NCI-H510A (cell line): ENCODE results near the gene ECSCR.
"Not testable (repeated sequence)": the region's sequence is repeated elsewhere in the genome, so short reads cannot be mapped to it uniquely, and the experiment has no call there.

ENCODE experiments used
- DNase-seq: peaks from one replicate; lab custom pipeline; 2025; lab: John Stamatoyannopoulos, UW

Gene ECSCR, protein sequence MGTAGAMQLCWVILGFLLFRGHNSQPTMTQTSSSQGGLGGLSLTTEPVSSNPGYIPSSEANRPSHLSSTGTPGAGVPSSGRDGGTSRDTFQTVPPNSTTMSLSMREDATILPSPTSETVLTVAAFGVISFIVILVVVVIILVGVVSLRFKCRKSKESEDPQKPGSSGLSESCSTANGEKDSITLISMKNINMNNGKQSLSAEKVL

GRCh38 chr5:139462586-139463276 is at the start of gene ECSCR:
TSS of gene ECSCR (minus strand) at chr5:139462743. CDS start at chr5:139462670, 73 bp downstream.
- no peak for DNase-seq

- not testable (repeated sequence) for DNase-seq
These were observed 42.2 kb upstream of the ECSCR start for GRCh38 chr5:139504722-139505121.

GRCh38 chr5:139503879-139504278 is 41.3 kb upstream of the ECSCR start:
- DNase-seq = not testable (repeated sequence)

- DNase-seq = not testable (repeated sequence)
These were observed 40.7 kb upstream of the ECSCR start for GRCh38 chr5:139503036-139503817.

GRCh38 chr5:139501381-139501780 is 38.8 kb upstream of the ECSCR start:
- DNase-seq = no peak

DNA sequence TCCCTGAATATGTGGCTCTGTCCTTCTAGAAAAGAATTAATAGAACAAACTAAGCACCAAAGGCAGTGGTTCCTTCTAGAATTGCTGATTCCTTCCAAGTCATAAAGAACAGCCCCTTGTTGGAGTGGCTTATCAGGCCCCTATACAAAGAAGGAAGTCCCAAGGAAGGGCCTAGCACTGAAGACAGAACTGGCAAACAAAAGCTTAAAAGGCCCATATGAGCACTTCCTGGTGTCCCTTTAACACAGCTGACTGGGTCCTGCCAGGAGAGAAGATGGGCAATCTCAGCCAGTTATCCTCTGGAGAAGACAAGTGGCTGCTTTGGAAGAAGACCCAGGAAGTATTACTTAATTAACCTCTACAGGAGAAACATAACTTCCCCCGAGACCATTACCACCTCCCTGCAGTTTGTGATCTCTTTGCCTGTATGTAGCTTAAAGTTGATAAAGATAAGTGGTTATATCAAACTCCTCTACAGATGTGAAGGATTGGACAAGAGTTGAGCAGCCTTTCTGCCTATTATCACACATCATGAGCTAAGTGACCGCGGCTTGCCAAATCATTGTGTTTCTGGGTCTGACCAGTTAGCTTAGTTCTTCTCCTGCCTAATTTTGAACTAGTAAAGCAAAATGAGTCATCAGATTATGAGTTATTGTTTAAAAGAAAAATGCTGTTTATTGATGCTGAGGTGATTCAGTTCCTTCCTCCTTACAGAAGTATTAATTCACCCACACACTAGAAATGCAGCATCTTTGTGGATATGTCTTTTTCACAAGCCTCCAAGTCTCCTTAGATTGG is 33.3 kb upstream of the ECSCR start:
- DNase-seq = no peak

DNA sequence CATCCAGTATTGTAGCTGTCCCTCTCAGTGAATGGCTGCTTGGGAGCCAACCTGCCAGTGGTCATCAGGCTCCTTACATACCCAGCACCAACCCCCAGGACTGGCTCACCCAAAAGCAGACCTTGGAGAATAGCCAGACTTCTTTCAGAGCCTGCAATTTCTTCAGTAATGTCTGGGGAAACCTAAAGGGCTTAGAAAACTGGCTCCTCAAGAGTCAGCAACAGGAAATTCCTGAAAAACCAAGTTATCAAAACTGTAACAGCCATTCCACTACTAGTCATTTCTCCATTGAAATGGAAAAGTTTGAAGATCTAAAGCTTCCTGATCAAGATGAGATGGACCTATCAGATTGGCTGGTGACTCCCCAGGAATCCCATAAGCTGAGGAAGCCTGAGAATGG is 32.3 kb upstream of the ECSCR start:
- DNase-seq = no peak

- DNase-seq = no peak
These were observed 31.7 kb upstream of the ECSCR start for GRCh38 chr5:139494256-139494655.

GRCh38 chr5:139492700-139493192 is 30.2 kb upstream of the ECSCR start:
- no peak for DNase-seq

DNA sequence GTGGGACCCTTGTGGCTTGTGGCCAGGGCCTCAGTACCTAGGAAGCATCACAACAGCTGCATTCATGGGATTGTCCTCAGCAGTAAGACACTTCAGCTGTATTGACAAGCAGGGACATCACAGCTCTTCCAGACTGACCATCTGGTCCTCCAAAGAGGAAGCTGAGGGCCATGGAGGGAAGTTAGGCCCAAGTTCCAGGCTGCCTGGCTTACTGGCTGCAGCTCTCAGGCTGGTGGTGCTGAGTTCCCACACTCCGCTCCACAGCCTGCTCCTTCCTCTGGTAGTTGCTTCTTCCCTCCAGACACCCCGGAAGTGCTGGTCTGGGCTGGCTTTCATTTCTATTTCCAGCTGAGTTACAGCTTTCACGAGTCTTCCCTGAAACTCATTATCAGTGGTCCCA is 25.7 kb upstream of the ECSCR start:
- no peak for DNase-seq

DNA sequence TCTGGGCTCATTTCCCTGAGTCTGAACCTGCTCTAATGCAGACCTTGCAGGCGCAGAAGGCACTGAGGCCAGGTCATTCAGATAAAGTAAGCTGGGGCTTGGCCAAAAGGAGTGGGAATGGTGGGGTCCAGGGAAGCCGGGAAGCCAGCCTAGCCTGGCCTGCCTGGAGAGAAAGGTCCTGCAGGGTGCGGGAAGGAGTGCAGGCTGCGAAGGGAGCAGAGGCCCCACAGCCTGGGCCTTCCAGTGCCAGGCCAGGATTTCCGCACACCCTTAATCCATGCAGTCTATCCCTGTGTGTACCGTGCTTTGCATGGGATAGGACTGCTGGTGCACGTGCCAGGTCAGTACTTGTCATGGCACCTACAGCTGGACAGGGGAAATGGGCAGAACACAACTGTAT is 23.7 kb upstream of the ECSCR start:
- no peak for DNase-seq

GRCh38 chr5:139482890-139483208 is 20.3 kb upstream of the ECSCR start:
- DNase-seq = not testable (repeated sequence)

DNA sequence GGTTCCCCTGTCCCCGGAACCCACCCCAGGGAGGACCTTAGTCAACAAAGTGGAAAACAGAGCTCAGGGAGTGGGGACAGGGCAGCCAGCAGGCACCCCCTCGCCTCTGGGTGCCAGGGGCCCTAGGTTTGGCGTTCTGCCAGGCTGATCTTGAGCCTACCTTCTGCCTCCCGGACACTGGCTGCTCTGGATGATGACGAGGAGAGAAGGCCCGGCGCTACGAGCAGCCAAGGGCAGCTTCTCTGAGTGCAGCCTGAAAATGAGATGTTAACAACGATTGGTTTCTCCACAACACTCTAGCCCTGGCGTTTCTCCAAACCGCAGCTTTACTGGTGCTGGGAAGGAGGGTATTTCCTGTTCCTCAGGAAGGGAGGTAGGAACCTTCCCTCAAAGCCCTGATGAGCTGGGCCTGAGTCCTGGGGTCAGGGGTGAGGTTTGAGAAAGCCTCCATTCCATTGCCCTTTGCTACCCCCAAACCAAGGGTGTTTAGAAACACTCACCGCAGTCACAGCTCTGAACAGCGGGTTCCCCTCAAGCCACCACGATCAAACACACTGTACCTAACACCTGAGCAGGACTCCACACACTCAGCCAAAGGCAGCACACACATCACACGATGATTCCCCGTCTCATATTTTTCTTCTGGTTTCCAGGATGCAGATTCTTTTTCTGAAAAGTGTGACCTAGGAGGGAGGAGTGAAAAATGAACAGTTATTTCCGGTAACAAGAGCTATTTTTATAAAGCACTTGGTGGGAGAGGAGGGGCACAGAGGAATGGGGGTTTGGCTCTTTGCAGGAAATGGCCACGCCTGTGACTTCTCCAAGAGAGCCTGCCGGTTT is 19.7 kb upstream of the ECSCR start, which contains the start of gene STING1:
Gene STING1 (minus strand): TSS at position 709 of the 840 bp plus-strand sequence. CDS start 1,054 bp downstream, outside the sequence.
- peak; percentile 87 for DNase-seq

DNA sequence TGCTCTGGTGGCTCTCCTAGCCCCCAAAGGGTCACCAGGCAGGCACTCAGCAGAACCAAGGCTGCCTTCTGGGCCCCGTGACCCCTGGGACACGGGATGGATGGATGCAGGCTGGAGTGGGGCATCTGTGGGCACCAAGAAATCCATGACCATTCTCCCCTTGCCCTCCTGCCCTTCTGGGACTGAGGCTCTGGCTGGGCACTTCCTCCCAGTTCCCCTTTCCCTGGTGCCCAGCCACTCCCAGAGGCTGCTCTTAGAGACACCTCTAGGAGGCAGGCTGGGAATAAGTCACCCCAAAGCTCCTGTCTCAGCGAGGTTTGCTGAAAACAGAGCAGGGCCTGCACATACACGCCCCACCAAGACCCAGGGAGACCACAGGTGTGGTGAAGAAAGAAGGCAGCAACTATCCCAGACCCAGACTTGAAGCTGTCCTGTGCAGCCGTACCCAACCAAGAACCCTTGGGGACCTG is 19.1 kb upstream of the ECSCR start:
- no peak for DNase-seq

GRCh38 chr5:139481122-139481533 is 18.6 kb upstream of the ECSCR start:
- DNase-seq = no peak

DNA sequence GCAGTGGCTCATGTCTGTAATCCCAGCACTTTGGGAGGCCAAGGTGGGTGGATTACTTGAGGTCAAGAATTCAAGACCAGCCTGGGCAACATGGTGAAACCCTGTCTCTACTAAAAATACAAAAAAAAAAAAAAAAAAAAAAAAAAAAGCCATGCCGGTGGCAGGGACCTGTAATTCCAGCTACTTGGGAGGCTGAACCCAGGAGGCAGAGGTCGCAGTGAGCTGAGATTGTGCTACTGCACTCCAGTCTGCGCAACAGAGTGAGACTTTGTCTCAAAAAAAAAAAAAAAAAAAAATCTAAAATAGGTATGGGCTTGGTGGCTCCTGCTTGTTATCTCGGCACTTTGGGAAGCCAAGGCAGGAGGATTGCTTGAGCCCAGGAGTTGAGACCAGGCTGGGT is 17.2 kb upstream of the ECSCR start:
- not testable (repeated sequence) for DNase-seq

DNA sequence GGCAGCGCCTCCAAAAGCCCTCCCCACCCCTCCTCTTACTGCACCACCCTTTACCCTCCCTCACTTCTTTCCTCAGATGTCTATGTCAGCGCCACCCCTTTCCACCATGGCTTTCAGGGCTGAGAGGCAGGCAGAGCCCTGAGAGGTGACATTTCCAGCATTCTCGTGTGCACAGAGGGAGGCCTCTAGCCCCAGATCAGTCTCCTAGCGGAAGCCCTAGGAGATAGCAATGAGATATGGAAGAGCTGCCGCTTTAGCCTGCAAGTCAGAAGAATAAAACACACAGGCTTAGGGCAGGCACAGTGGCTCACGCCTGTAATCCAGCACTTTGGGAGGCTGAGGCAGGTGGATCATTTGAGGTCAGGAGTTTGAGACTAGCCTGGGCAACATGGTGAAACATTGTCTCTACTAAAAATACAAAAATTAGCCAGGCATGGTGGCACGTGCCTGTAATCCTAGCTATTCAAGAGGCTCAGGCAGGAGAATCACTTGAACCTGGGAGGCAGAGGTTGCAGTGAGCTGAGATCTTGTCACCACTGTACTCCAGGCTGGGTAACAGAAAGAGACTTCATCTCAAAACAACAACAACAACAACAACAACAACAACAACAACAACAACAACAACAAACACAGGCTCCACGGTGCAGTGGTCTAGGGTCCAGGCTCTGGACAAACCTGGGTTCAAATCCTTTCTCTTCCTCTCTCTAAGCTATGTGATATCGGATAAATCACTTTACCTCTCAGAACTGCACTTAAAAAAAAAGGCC is 16.3 kb upstream of the ECSCR start:
- DNase-seq = not testable (repeated sequence)

DNA sequence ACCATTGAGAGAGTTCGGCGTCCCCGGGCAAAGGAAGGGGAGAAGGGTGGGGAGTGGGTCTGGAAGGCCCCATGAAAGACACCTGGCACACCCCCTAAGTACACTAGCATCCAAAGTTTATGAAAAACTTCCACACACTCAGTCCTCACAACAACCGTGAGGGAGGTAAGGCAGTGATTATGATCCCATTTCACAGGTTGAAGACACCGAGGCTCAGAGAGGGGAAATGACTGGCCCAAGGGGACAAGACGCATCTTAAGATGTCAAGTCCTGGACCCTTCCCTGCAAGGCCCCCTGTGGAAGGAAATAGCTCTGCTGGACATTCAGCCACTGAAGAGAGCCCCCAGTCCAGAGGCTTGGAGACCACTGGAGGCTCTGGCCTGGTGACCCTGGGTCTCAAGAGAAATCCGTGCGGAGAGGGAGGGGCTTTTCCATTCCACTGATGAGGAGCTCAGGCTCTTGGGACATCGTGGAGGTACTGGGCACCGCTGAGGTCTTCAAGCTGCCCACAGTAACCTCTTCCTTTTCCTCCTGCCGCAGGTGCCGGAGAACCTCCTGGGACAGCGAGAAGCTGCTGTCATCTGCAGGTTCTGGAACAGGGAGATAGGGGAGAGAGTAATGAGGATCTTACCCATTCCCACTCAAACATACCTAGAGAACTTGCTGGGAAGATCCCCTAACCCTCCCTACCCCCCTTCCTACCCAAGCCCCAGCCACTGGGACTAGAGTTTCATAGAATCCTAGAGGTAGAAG is 13.5 kb upstream of the ECSCR start:
- DNase-seq = no peak
